ENCODE results near the gene FN3KRP. TPM values are rescaled to one million over a fixed set of nuclear protein-coding genes. Genes with fewer than 3 reads are reported as not detected.
A peak's percentile ranks its signal among the peaks of the same experiment; 100 is the strongest.

Gene FN3KRP
- polyA plus RNA-seq, 1 of the 3 experiments (the other 2 are of a cell fraction) = 68.2 TPM

GRCh38 chr17:82668631-82669099 is 47.8 kb upstream of the FN3KRP start (continued):
- TF ChIP-seq CTCF (IDR thresholded peaks at IDR 0.05) = peak; percentile 48
- no peak for TF ChIP-seq PBX3 (IDR thresholded peaks at IDR 0.05)
- TF ChIP-seq MEF2A (IDR thresholded peaks at IDR 0.05; ENCODE audit: borderline replicate concordance, low read depth) = no peak

- no peaks in the 10 kb centered on the region for H3K9me2 ChIP-seq
- no peak overlapping the region for H3K4me3 ChIP-seq (ENCODE audit: low read depth in 2 of 2, low read length in 1 of 2)
- no peak for TF ChIP-seq RFX5 (IDR thresholded peaks at IDR 0.05; ENCODE audit: low read length)
- TF ChIP-seq YY1 (IDR thresholded peaks at IDR 0.05; ENCODE audit: low read depth) = no peak
- no peak for TF ChIP-seq ZBTB33 (IDR thresholded peaks at IDR 0.05; ENCODE audit: borderline replicate concordance, low read depth)
- no peak for TF ChIP-seq FOSL2 (IDR thresholded peaks at IDR 0.05; ENCODE audit: borderline replicate concordance, low read depth)
- no peak for TF ChIP-seq USF2 (IDR thresholded peaks at IDR 0.05; ENCODE audit: borderline replicate concordance, low read depth, low read length)
- no peak for TF ChIP-seq RXRA (IDR thresholded peaks at IDR 0.05; ENCODE audit: borderline replicate concordance, low read depth)
- no peak for TF ChIP-seq GATA2 (CRISPR knock-in tag; IDR thresholded peaks at IDR 0.05)
- TF ChIP-seq CTCF (IDR thresholded peaks at IDR 0.05) = no peak
- no peak for TF ChIP-seq EP300 (IDR thresholded peaks at IDR 0.05; ENCODE audit: borderline replicate concordance in 1 of 2, low read depth in 1 of 2, low read length in 1 of 2)
- TF ChIP-seq RCOR1 (IDR thresholded peaks at IDR 0.05; ENCODE audit: low read length) = no peak
- no peak for TF ChIP-seq NFIC (IDR thresholded peaks at IDR 0.05; ENCODE audit: borderline replicate concordance)
- peaks cover 4% of the 10 kb centered on the region for H3F3A ChIP-seq (replicated peaks; ENCODE audit: insufficient read depth)
- no peaks in the 10 kb centered on the region for H3K27me3 ChIP-seq (ENCODE audit: insufficient read depth)
- H3K36me3 ChIP-seq (replicated peaks in 1 of 2; ENCODE audit: control insufficient read depth in 1 of 2, insufficient read depth in 2 of 2, low read length in 1 of 2) = no peaks in the 10 kb centered on the region
- no peak for DNase-seq
- no peaks in the 10 kb centered on the region for H3K79me2 ChIP-seq (ENCODE audit: insufficient read depth)
- no peaks in the 10 kb centered on the region; a peak in 1 of 4 replicates for H3K4me1 ChIP-seq (ENCODE audit: control insufficient read depth in 1 of 2, insufficient read depth in 2 of 2, low read depth in 1 of 2, low read length in 1 of 2)
- H2AFZ ChIP-seq (ENCODE audit: low read depth) = no peak overlapping the region
- H4K20me1 ChIP-seq (ENCODE audit: insufficient read depth) = no peaks in the 10 kb centered on the region
- no peaks in the 10 kb centered on the region for H3K9me3 ChIP-seq
- no peak overlapping the region for H3K9ac ChIP-seq
- CTCF ChIA-PET = no interaction called here
- 90% methylated on average over 19 of the region's 19 CpGs for WGBS (ENCODE audit: low lambda C conversion rate)
- H3K27ac ChIP-seq (ENCODE audit: low read depth in 2 of 2, low read length in 1 of 2) = no peak overlapping the region
- no peak overlapping the region for H3K4me2 ChIP-seq
- POLR2A ChIA-PET = no interaction called here
Observed at GRCh38 chr17:82670661-82671450, 45.6 kb upstream of the FN3KRP start.

All from SK-N-SH (cell line).